GM12878 (cell line): ENCODE measurements around the gene SETD1B. TPM values are rescaled to one million over a fixed set of nuclear protein-coding genes. Genes with fewer than 3 reads are reported as not detected.

Experiments used
- ATAC-seq: fragments of 200-7000 bp; cut with Tn5 transposase; 3 replicates; pipeline ENCODE4 v1.9.1; 2020; ENCODE audit warnings: mild to moderate bottlenecking, moderate library complexity
- BruUV-seq: library from RNA; stranded (reverse); fragments of 400-500 nt; replicated peaks from 2 replicates; lab custom pipeline; 2021; lab: Mats Ljungman, UMichigan
- CTCF ChIA-PET: fragments of 300-600 bp; sonication (Branson Sonifier 250); formaldehyde crosslinking; extraction: SDS; loops from one replicate; lab custom pipeline; 2021; ENCODE audit warnings: inconsistent platforms; lab: Yijun Ruan, JAX
- POLR2A ChIA-PET: fragments of 350-600 bp; formaldehyde crosslinking; extraction: SDS; loops from one replicate; lab custom pipeline; 2021; ENCODE audit warnings: inconsistent platforms; lab: Charles Lee
- RAD21 ChIA-PET: fragments of 300-600 bp; sonication (Branson Sonifier 250); formaldehyde crosslinking; loops from one replicate; lab custom pipeline; 2023; ENCODE audit warnings: antibody characterized with exemption; ENCODE audit not compliant: unreplicated experiment; lab: Charles Lee
- SMC1A ChIA-PET: fragments of 300-600 bp; sonication (Branson Sonifier 250); formaldehyde crosslinking; loops from one replicate; lab custom pipeline; 2023; ENCODE audit not compliant: unreplicated experiment, uncharacterized antibody; lab: Charles Lee
- DNase-seq: peaks from one replicate; pipeline ENCODE4 v3.0.0-alpha.2; 2011; ENCODE audit warnings: low read depth, low spot score
- FAIRE-seq: peaks from 3 replicates; lab custom pipeline; 2011; peaks lifted over from hg19 to GRCh38; lab: Jason Lieb, UNC
- H2AFZ ChIP-seq: 2 replicates; pipeline ENCODE4 v1.6.0; 2011; ENCODE audit warnings: low read depth, low read length, control low read depth; ENCODE audit not compliant: control insufficient read depth
- H3K27ac ChIP-seq: 2 replicates; pipeline ENCODE4 v1.5.1; 2011; ENCODE audit warnings: control low read depth; ENCODE audit not compliant: control insufficient read depth, insufficient read depth
- H3K27me3 ChIP-seq, 2 experiments: replicated peaks in 1 of 2; 2 replicates each; pipeline versions ENCODE4 v1.6.0 to v1.6.1; 2011; ENCODE audit warnings: low read length in 1 of 2; ENCODE audit not compliant: control insufficient read depth in 2 of 2, insufficient read depth in 2 of 2
- H3K36me3 ChIP-seq, 2 experiments: 2 replicates each; pipeline ENCODE4 v1.5.1; 2011; ENCODE audit warnings: low read length in 1 of 2; ENCODE audit not compliant: control insufficient read depth in 2 of 2, insufficient read depth in 2 of 2
- H3K4me1 ChIP-seq: 2 replicates; pipeline ENCODE4 v1.6.1; 2011; ENCODE audit warnings: mild to moderate bottlenecking, low read length, moderate library complexity, mixed read lengths; ENCODE audit not compliant: control insufficient read depth, insufficient read depth
- H3K4me2 ChIP-seq: 2 replicates; pipeline ENCODE4 v1.6.0; 2011; ENCODE audit warnings: control low read depth; ENCODE audit not compliant: control insufficient read depth, insufficient read depth
- H3K4me3 ChIP-seq: fragments of 200-600 bp; sonication (generic); 2 replicates; pipeline ENCODE4 v1.5.1; 2016
- H3K79me2 ChIP-seq: 2 replicates; pipeline ENCODE4 v1.6.0; 2011; ENCODE audit warnings: low read length; ENCODE audit not compliant: control insufficient read depth, insufficient read depth
- H3K9ac ChIP-seq: 2 replicates; pipeline ENCODE4 v1.8.0; 2011; ENCODE audit warnings: low read length, control low read depth, mixed read lengths; ENCODE audit not compliant: control insufficient read depth, insufficient read depth
- H3K9me3 ChIP-seq: replicated peaks from 3 replicates; pipeline ENCODE4 v1.5.1; 2011; ENCODE audit warnings: mild to moderate bottlenecking, low read length; ENCODE audit not compliant: control insufficient read depth, insufficient read depth
- H4K20me1 ChIP-seq: 2 replicates; pipeline ENCODE4 v1.6.0; 2011; ENCODE audit not compliant: control insufficient read depth, insufficient read depth
- BHLHE40 ChIP-seq, 2 experiments: fragments of 450-650 bp in 1 of 2; IDR thresholded peaks; 2 replicates each; pipeline ENCODE4 v1.6.1; 2011 to 2017; ENCODE audit warnings: low read depth in 2 of 2, borderline replicate concordance in 1 of 2, improper control_type of control experiment in 1 of 2, low read length in 1 of 2, mild to moderate bottlenecking in 1 of 2
- NRF1 ChIP-seq: conservative IDR thresholded peaks from 2 replicates; pipeline ENCODE4 v1.6.1; 2011; ENCODE audit warnings: mild to moderate bottlenecking, low read depth, low read length, improper control_type of control experiment
- POLR2A ChIP-seq: IDR thresholded peaks from 2 replicates; pipeline ENCODE4 v1.6.1; 2011; ENCODE audit warnings: low read depth, mild to moderate bottlenecking, low read length
- TAF1 ChIP-seq: IDR thresholded peaks from 2 replicates; pipeline ENCODE4 v1.6.1; 2011; ENCODE audit warnings: mild to moderate bottlenecking, low read depth, low read length, borderline replicate concordance
- WGBS: methylation state at CpG from one replicate; pipeline ENCODE4 v1.1.6; 2016; ENCODE audit warnings: low lambda C conversion rate; ENCODE audit not compliant: insufficient replicate concordance, insufficient coverage; ENCODE audit errors: missing lambda C conversion rate; 5-methylcytosine and 5-hydroxymethylcytosine counted together
- in situ Hi-C: fragments of 300-500 bp; cut with MboI; formaldehyde crosslinking; loops from 9 replicates; pipeline ENCODE4 v1.14.3; 2018; ENCODE audit warnings: mixed read lengths
- intact Hi-C: fragments of 100-400 bp; cut with micrococcal nuclease; formaldehyde crosslinking; loops from one replicate; pipeline ENCODE4 v1.14.2; 2022; ENCODE audit not compliant: unreplicated experiment
- polyA plus RNA-seq, 11 experiments: library from polyadenylated mRNA; depleted of rRNA in 4 of 11; unstranded in 6 of 11; stranded (reverse) in 5 of 11; fragments of >200 nt; fragmentation: Nextera tagmentation in 4 of 11; fragmentation: Illumina TruSeq in 1 of 11; extraction: Ambion mirVana in 4 of 11; extraction: Trizol in 1 of 11; gene quantifications; 1 replicate in 1 of 11; 2 replicates in 10 of 11; pipeline versions ENCODE4 v1.2.1 to v1.2.3, GENCODE V29; 2011 to 2016; ENCODE audit warnings: inconsistent platforms in 2 of 11, missing spikeins in 2 of 11, low read depth in 1 of 11
- total RNA-seq, 4 experiments: library from RNA; depleted of rRNA in 3 of 4; stranded (reverse); fragments of >200 nt in 3 of 4; fragmentation: Illumina TruSeq in 1 of 4; extraction: Trizol in 1 of 4; gene quantifications; 2 replicates each; pipeline versions ENCODE4 v1.2.1 to v1.2.3, GENCODE V29; 2013 to 2021

Gene SETD1B
- total and polyA plus RNA-seq, 10 of the 15 experiments (the other 5 are each of a cell fraction or from before 2014, with no cell fraction given) = 0.50 to 17.3 (median 1.6) TPM

- CTCF ChIA-PET = interaction anchor here (3.4 to 15.0 kb wide), 2 partner anchors 17 to 78 kb away, joined by 26 to 492 read pairs; partner anchors contain the start of gene RHOF
- intact Hi-C loops (no loop called here), in situ Hi-C loops (no loop called here)
- H3K4me3 ChIP-seq = no peak overlapping the region
- H3K4me2 ChIP-seq = no peak overlapping the region
- no peak overlapping the region for H3K9ac ChIP-seq
- DNase-seq = no peak
- H3K4me1 ChIP-seq = peaks cover 7% of the 10 kb centered on the region; the same call in 1 of the 2 replicates
- H3K27ac ChIP-seq = no peak overlapping the region
- FAIRE-seq = no peak
- no peaks in the 10 kb centered on the region for H3K27me3 ChIP-seq
- peaks cover 13 to 18% of the 10 kb centered on the region in 2 experiments; a peak in 3 of 4 replicates for H3K36me3 ChIP-seq
- H3K9me3 ChIP-seq = no peaks in the 10 kb centered on the region
- no peaks in the 10 kb centered on the region for H4K20me1 ChIP-seq
- SMC1A ChIA-PET = interaction anchor here (0.6 to 3.7 kb wide), 2 partner anchors 19 to 288 kb away, joined by 3 to 39 read pairs; partner anchors contain the start of gene RHOF
- H3K79me2 ChIP-seq = no peaks in the 10 kb centered on the region; the same call in 1 of the 2 replicates
- ATAC-seq = no peak
- no TSS peak for BruUV-seq
- WGBS = 75% methylated on average over 12 of the region's 14 CpGs
- POLR2A ChIA-PET = no interaction called here
- TF ChIP-seq NRF1 (no peak), POLR2A (0 out of 2 replicates have a peak, but pooled peaks have one; percentile 15)
- TF ChIP-seq, all 136 proteins: peak for 1
- no peak overlapping the region for H2AFZ ChIP-seq
- RAD21 ChIA-PET = interaction anchor here (0.6 to 11.5 kb wide), 3 partner anchors 17 to 238 kb away, joined by 3 to 230 read pairs (median 4); partner anchors contain the start of gene RHOF
Measured at GRCh38 chr12:121774968-121775474, 28.8 kb upstream of the SETD1B start.

- no peaks in the 10 kb centered on the region for H3K9me3 ChIP-seq
- no peak for DNase-seq
- ATAC-seq = no peak
- BruUV-seq = no TSS peak
- no peak overlapping the region for H2AFZ ChIP-seq
- peaks cover 3% of the 10 kb centered on the region for H3K79me2 ChIP-seq
- no peak for FAIRE-seq
- 64% methylated on average over 16 of the region's 16 CpGs for WGBS
- in situ Hi-C loops = no loop called here
- no peak overlapping the region for H3K27ac ChIP-seq
- no peak overlapping the region for H3K4me3 ChIP-seq
- ChIA-PET SMC1A (interaction anchor here (0.5 to 3.7 kb wide), 2 partner anchors 19 to 161 kb away, joined by 3 to 39 read pairs; partner anchors contain the start of gene RHOF), RAD21 (interaction anchor here (11.5 kb wide), 1 partner anchor 17 kb away, joined by 230 read pairs; the partner anchor contains the start of gene RHOF), POLR2A (interaction anchor here (3.5 kb wide), 1 partner anchor 19 kb away, joined by 26 read pairs; the partner anchor contains the start of gene RHOF), CTCF (interaction anchor here (15.0 kb wide), 1 partner anchor 16 kb away, joined by 492 read pairs; the partner anchor contains the start of gene RHOF)
- H3K36me3 ChIP-seq = peaks cover 16 to 20% of the 10 kb centered on the region in 2 experiments
- peaks cover 10% of the 10 kb centered on the region for H3K4me1 ChIP-seq
- intact Hi-C loops = no loop called here
- no peak overlapping the region for H3K9ac ChIP-seq
- H3K27me3 ChIP-seq = no peaks in the 10 kb centered on the region
- no peaks in the 10 kb centered on the region for H4K20me1 ChIP-seq
- TF ChIP-seq BHLHE40 (IDR thresholded peaks at IDR 0.05; ENCODE audit: borderline replicate concordance in 1 of 2, low read depth in 2 of 2, low read length in 1 of 2) (no peak), TAF1 (no peak)
- H3K4me2 ChIP-seq = no peak overlapping the region
Measured at GRCh38 chr12:121775501-121775900, 28.3 kb upstream of the SETD1B start.
